HG02884 (cell line): ENCODE data around the gene SRGAP2B.
A peak's percentile ranks its signal among the peaks of the same experiment; 100 is the strongest.
"Not testable (repeated sequence)": the region's sequence is repeated elsewhere in the genome, so short reads cannot be mapped to it uniquely, and the experiment has no call there.

Source experiments
- ATAC-seq: cut with Tn5 transposase; IDR thresholded peaks from one replicate; pipeline ENCODE4 v1.9.1; 2021; ENCODE audit warnings: mild to moderate bottlenecking, moderate library complexity; ENCODE audit not compliant: unreplicated experiment

The SRGAP2B gene

GRCh38 chr1:145093517-145094149 lies 1.5 kb downstream of the SRGAP2B start:
- ATAC-seq, result not testable (repeated sequence)

- not testable (repeated sequence) for ATAC-seq
Measured at GRCh38 chr1:145082483-145083255, 12.5 kb downstream of the SRGAP2B start.

- not testable (repeated sequence) for ATAC-seq
Measured at GRCh38 chr1:145080193-145080592, 14.9 kb downstream of the SRGAP2B start.

GRCh38 chr1:145079737-145080136 lies 15.4 kb downstream of the SRGAP2B start:
- not testable (repeated sequence) for ATAC-seq

GRCh38 chr1:145078787-145079370 lies 16.2 kb downstream of the SRGAP2B start:
- not testable (repeated sequence) for ATAC-seq

- ATAC-seq, result not testable (repeated sequence)
Measured at GRCh38 chr1:145077872-145078786, 17.0 kb downstream of the SRGAP2B start.

DNA sequence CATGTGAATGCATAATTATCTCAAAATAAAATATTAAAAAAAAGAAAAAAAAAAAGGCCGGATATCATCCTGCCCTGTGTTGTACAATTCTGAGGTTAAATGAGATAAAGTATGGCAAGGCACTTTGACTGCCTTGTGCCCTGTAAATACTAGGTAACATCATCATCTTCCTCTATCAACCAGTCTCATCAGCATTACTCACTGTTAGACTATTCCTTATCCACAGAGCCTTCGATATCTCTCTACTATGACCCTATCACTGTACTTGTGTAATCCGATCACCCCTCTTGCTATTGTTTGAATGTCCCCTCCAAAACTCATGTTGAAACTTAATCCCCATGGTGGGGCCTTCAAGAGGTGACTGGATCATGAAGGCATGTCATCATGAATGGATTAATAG lies 18.3 kb downstream of the SRGAP2B start:
- not testable (repeated sequence) for ATAC-seq

DNA sequence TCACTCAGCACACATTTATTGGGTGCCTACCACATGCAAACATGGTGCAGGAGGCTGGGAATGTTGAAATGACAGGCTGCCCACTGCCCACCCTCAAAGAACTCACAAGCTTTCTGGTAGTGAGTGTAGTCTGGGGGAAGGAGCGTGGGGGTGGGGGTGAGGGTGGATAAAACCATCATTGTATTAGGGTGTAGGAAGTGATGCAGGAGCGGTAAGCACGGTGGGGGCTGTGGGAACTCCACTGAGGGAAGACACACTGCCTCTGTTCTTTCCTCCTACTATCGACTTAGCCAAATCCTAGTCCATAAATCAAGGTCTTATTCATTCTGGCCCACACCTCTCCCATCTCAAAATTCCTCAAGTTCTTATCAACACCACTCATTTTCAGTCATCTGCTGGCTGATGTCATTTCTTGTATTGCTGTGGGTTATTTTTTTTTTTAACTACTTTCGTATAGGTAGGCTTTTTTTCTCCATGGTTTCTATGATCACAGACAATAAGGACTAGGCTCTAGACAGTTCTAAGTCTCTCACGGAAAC lies 21.0 kb downstream of the SRGAP2B start:
- not testable (repeated sequence) for ATAC-seq

GRCh38 chr1:145071569-145071968 lies 23.6 kb downstream of the SRGAP2B start:
- not testable (repeated sequence) for ATAC-seq

- ATAC-seq, result not testable (repeated sequence)
Measured at GRCh38 chr1:145066486-145066885, 28.6 kb downstream of the SRGAP2B start.

- ATAC-seq, result peak; percentile 52
Measured at GRCh38 chr1:145065194-145065826, 29.8 kb downstream of the SRGAP2B start.

DNA sequence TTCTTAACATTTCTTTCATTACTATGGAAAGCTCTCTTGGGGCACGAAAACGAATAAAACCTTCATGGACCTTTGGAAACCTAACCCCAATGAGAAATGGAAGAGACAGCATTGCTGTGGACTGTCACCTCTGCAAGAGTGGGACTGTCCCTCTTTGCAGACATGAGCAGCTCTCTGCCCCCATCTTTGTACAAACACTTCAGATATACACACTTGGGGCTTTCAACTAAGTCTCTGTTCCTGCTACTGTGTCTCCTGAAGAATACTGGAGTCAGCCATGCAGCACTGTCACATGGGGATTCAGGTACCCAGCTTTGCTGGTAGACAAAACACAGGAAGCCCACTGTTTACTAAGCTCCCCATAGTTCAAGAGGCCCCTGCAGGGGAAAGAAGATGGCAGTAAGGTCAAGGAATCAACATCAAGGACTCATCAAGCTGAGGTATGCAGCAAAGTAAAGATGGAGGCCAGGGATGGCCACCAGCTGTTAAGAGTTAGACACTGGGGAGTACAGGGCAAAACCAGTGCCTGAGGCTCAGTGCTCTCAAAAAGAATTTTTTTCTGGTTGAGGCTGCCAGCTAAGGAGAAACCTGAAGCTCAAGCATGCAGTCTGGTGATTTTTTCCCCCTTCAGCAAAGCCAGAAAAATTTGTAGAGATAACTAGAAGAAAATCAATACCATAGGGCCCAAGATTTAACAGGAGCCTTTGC lies 31.0 kb downstream of the SRGAP2B start:
- ATAC-seq, result not testable (repeated sequence)

- not testable (repeated sequence) for ATAC-seq
Measured at GRCh38 chr1:145063285-145063684, 31.8 kb downstream of the SRGAP2B start.

DNA sequence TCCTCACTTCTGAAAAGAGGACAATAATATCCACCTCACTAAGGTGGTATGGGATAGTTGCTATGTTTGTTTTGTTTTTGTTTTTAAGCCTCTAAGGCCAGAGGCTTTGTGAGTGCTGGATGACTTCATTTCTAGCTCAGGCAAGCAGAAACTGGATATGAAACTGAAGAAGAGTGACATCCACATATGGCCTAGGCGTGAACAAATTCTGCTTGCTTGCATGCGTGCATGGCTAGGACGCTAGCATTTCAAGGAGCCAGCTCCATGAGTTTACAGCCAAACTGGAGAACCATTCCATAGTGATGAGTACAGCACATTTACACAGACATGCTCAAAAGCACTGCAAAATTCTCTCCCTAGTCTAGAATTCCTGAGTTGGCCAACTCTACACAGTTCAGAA lies 36.9 kb downstream of the SRGAP2B start:
- peak; percentile 37 for ATAC-seq

- peak; percentile 99 for ATAC-seq
Measured at GRCh38 chr1:145055217-145055760, 39.8 kb downstream of the SRGAP2B start.

DNA sequence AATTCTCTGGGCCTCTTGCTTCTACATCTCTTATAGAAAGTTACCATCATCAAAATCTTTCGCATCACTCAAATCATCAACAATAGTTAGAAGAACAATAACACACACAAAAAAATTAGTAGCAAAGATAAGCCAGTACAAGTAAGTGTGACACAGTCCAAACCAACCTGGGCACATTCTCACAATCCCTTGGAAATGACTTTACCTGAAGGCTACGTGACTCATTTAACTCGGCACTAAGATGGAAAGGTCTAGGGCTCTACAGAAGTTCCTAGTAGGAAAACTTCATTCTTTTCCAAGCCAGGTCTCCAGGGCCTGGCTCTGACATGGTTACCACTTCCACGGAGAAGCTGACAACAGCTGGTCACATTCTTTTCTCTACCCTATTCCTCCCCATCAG lies 41.7 kb downstream of the SRGAP2B start:
- not testable (repeated sequence) for ATAC-seq

GRCh38 chr1:145052019-145052776 lies 42.9 kb downstream of the SRGAP2B start:
- not testable (repeated sequence) for ATAC-seq

GRCh38 chr1:145048181-145048856 lies 46.8 kb downstream of the SRGAP2B start:
- ATAC-seq, result not testable (repeated sequence)
